B cell (primary cell): ENCODE measurements around the gene AASS. TPM values are rescaled to one million over a fixed set of nuclear protein-coding genes. Genes with fewer than 3 reads are reported as not detected.
A peak's percentile ranks its signal among the peaks of the same experiment; 100 is the strongest.

ENCODE experiments used
- ATAC-seq: fragments of 200-7000 bp; cut with Tn5 transposase; one replicate; pipeline ENCODE4 v1.10.0; 2021; ENCODE audit warnings: low read depth, mild to moderate bottlenecking, moderate number of reproducible peaks, moderate library complexity
- CTCF ChIA-PET: fragments of 350-600 bp; sonication (Branson Sonifier 250); formaldehyde crosslinking; loops from one replicate; lab custom pipeline; 2021; ENCODE audit warnings: antibody characterized with exemption, inconsistent platforms; lab: Charles Lee
- POLR2A ChIA-PET: fragments of 350-600 bp; sonication (Branson Sonifier 250); formaldehyde crosslinking; loops from one replicate; lab custom pipeline; 2021; ENCODE audit warnings: antibody characterized with exemption; lab: Charles Lee
- DNase-seq: peaks from one replicate; pipeline ENCODE4 v3.0.0; 2013
- H2AFZ ChIP-seq: 2 replicates; pipeline ENCODE4 v1.6.1; 2012; ENCODE audit warnings: mild to moderate bottlenecking, low read depth, low read length; ENCODE audit not compliant: insufficient read depth, poor library complexity, severe bottlenecking
- H3K27ac ChIP-seq, 2 donors: 1 replicate in 1 of 2; 2 replicates in 1 of 2; pipeline ENCODE4 v1.5.1; 2012 to 2013; ENCODE audit warnings: low read length in 2 of 2, mild to moderate bottlenecking in 2 of 2, moderate library complexity in 1 of 2
- H3K27me3 ChIP-seq, 4 experiments: fragments of 200-600 bp in 1 of 4; sonication (generic) in 1 of 4; replicated peaks in 1 of 4; 1 replicate in 2 of 4; 2 replicates in 2 of 4; pipeline versions ENCODE4 v1.6.1 to v1.7.0; 2013 to 2016; ENCODE audit warnings: low read length in 3 of 4, mild to moderate bottlenecking in 2 of 4, mixed read lengths in 1 of 4, moderate library complexity in 1 of 4; ENCODE audit not compliant: insufficient read depth in 4 of 4, control insufficient read depth in 3 of 4; ENCODE audit errors: control extremely low read depth in 1 of 4
- H3K36me3 ChIP-seq, 2 experiments: replicated peaks in 1 of 2; 1 replicate in 1 of 2; 2 replicates in 1 of 2; pipeline versions ENCODE4 v1.6.1 to v1.7.1; 2013; ENCODE audit warnings: low read length in 1 of 2; ENCODE audit not compliant: insufficient read depth in 2 of 2, control insufficient read depth in 1 of 2; ENCODE audit errors: control extremely low read depth in 1 of 2, extremely low read depth in 1 of 2
- H3K4me1 ChIP-seq, 2 donors: fragments of 200-600 bp in 1 of 2; sonication (generic) in 1 of 2; 1 replicate in 1 of 2; 2 replicates in 1 of 2; pipeline versions ENCODE4 v1.5.1 to v1.6.1; 2013 to 2017; ENCODE audit warnings: low read length in 2 of 2; ENCODE audit not compliant: control insufficient read depth in 2 of 2, insufficient read depth in 2 of 2
- H3K4me2 ChIP-seq: replicated peaks from 2 replicates; pipeline ENCODE3; 2012; ENCODE audit warnings: mild to moderate bottlenecking, low read depth, low read length; ENCODE audit not compliant: poor library complexity, severe bottlenecking
- H3K4me3 ChIP-seq, 5 experiments: fragments of 200-600 bp in 1 of 5; sonication (generic) in 1 of 5; 1 replicate in 3 of 5; 2 replicates in 2 of 5; pipeline versions ENCODE4 v1.5.1 to v1.7.0; 2011 to 2016; ENCODE audit warnings: low read length in 4 of 5, mild to moderate bottlenecking in 4 of 5, low read depth in 2 of 5, control low read depth in 1 of 5, moderate library complexity in 1 of 5; ENCODE audit not compliant: insufficient read depth in 1 of 5; ENCODE audit errors: control extremely low read depth in 1 of 5, extremely low read depth in 1 of 5
- H3K79me2 ChIP-seq: fragments of 200-600 bp; sonication (generic); one replicate; pipeline ENCODE4 v1.6.0; 2016; ENCODE audit warnings: low read length; ENCODE audit not compliant: control insufficient read depth, insufficient read depth
- H3K9ac ChIP-seq: fragments of 200-600 bp; sonication (generic); 2 replicates; pipeline ENCODE4 v1.6.1; 2017; ENCODE audit warnings: mild to moderate bottlenecking, low read length, moderate library complexity
- H3K9me3 ChIP-seq, 3 donors: one replicate each; pipeline versions ENCODE4 v1.6.1 to v1.7.1; 2013; ENCODE audit warnings: low read length in 2 of 3; ENCODE audit not compliant: control insufficient read depth in 2 of 3, insufficient read depth in 1 of 3; ENCODE audit errors: control extremely low read depth in 1 of 3
- H4K20me1 ChIP-seq: 2 replicates; pipeline ENCODE4 v1.6.0; 2012; ENCODE audit warnings: mild to moderate bottlenecking, low read length; ENCODE audit not compliant: insufficient read depth, control insufficient read depth, poor library complexity, severe bottlenecking
- H3K27ac Mint-ChIP-seq: one replicate; pipeline ENCODE4 v1.8.0; 2021; ENCODE audit warnings: mixed read lengths
- H3K27me3 Mint-ChIP-seq: one replicate; pipeline ENCODE4 v1.8.0; 2021; ENCODE audit warnings: mixed read lengths
- H3K4me1 Mint-ChIP-seq: one replicate; pipeline ENCODE4 v1.8.0; 2021; ENCODE audit warnings: mixed read lengths
- H3K4me3 Mint-ChIP-seq: one replicate; pipeline ENCODE4 v1.8.0; 2021; ENCODE audit warnings: mixed read lengths
- H3K9me3 Mint-ChIP-seq: one replicate; pipeline ENCODE4 v1.8.0; 2022; ENCODE audit warnings: mixed read lengths; ENCODE audit not compliant: insufficient read depth
- EZH2 ChIP-seq: IDR thresholded peaks from 2 replicates; pipeline ENCODE4 v1.6.1; 2012; ENCODE audit warnings: borderline replicate concordance, low read depth, mild to moderate bottlenecking, moderate library complexity, low read length; ENCODE audit not compliant: insufficient read depth, poor library complexity, severe bottlenecking
- WGBS: methylation state at CpG from one replicate; pipeline ENCODE4 v1.1.5; 2013; ENCODE audit warnings: missing lambda C conversion rate; ENCODE audit not compliant: insufficient coverage; 5-methylcytosine and 5-hydroxymethylcytosine counted together
- intact Hi-C: fragments of 100-400 bp; cut with micrococcal nuclease; formaldehyde crosslinking; loops from one replicate; pipeline ENCODE4 v1.10.0; 2022
- polyA minus RNA-seq: library from RNA; depleted of rRNA, polyadenylated mRNA; stranded (reverse); fragments of >200 nt; gene quantifications from 2 replicates; pipeline ENCODE4 v1.2.3, GENCODE V29; 2012
- polyA plus RNA-seq: library from polyadenylated mRNA; depleted of rRNA; stranded (reverse); fragments of >200 nt; gene quantifications from 2 replicates; pipeline ENCODE4 v1.2.3, GENCODE V29; 2012
- total RNA-seq, 2 donors: library from RNA; stranded (reverse); fragments of 120-200 nt in 1 of 2; gene quantifications; 1 replicate in 1 of 2; 2 replicates in 1 of 2; pipeline versions ENCODE4 v1.2.3 to v1.2.4, GENCODE V29; 2013 to 2022
- TF ChIP-seq, protein P1 (sequence below): fragments of 200-600 bp; IDR thresholded peaks from one replicate; pipeline ENCODE4 v1.8.0; 2022; ENCODE audit warnings: antibody characterized with exemption, mild to moderate bottlenecking

The AASS gene
- total RNA-seq (10.6 and 10.8 TPM in 2 replicates), polyA plus RNA-seq (2.1 and 4.7 TPM in 2 replicates), polyA minus RNA-seq (3.1 and 5.3 TPM in 2 replicates)
- total RNA-seq (2013): 8.6 TPM

DNA sequence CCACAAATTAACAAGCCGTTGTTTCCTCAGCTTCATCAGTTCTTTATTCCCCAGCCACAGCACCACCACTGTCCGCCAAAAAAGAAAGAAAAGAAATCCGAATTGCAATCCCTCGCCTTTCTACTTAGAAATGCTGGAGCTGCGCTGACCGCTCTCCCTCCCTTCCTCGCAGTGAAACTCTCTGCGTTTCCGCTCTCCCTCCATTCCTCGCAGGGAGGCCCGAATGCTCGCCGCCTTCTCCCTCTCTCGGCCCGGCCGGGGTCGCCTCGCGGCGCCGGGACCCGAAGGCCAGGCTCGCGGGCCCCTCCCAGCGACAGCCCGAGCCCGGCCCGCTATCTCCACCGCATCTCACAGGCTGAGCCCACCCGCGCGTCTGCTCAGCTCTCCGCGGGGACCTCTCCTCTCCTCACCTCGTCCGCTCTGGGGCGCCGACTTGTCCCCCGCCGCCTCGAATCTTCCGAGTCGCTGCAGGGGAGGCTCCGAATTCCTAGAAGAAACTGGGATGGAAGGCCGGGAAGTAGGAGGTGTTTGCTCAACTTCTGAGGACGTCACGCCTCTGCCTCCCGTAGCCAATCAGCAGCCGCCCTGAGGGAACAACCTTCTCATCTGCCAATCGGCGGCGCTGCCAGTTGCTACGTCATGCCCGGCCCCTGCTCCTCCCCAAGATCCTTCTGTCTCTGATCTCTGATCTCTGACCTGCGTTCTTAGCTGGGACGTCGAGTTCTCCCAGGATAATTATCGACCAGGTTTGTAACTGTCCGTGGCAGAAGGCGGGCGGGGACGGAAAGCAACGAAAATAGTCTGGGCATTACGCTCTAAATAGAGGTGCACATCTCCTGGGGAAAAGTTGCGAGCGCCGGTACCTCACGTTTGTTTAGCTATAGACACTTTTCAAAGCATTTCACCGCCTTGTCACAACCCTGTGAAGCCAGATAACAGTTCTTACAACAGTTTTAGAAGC, at the start of gene AASS:
AASS (minus strand) TSS at position 499 of the 961 bp plus-strand sequence. CDS start 10,523 bp downstream, outside the sequence.
- ATAC-seq (peak; percentile 95), DNase-seq (peak; percentile 90)
- peak within 1 kb of the TSS; percentile 54 to 63 for H3K27ac ChIP-seq
- peak within 1 kb of the TSS; percentile 78 to 98 (median 84) for H3K4me3 ChIP-seq
- no peaks in the 10 kb centered on the region for H3K36me3 ChIP-seq
- peak within 1 kb of the TSS; percentile 99 for H2AFZ ChIP-seq
- no peaks in the 10 kb centered on the region for H4K20me1 ChIP-seq
- no peaks in the 10 kb centered on the region for H3K9me3 ChIP-seq
- Mint-ChIP-seq H3K27me3 (peaks cover 16% of the 10 kb centered on the region), H3K4me1 (peaks cover 22% of the 10 kb centered on the region), H3K9me3 (no peaks in the 10 kb centered on the region), H3K4me3 (peak within 1 kb of the TSS; percentile 97), H3K27ac (peak within 1 kb of the TSS; percentile 82)
- H3K4me2 ChIP-seq: peak within 1 kb of the TSS; percentile 85
- no peaks in the 10 kb centered on the region for H3K27me3 ChIP-seq
- POLR2A ChIA-PET: no interaction called here
- intact Hi-C loops: loop anchor here (5.0 to 10.0 kb wide), 2 partner anchors 52 to 1411 kb away; partner anchors contain the start of gene NDUFA5
- peaks cover 5% of the 10 kb centered on the region for H3K79me2 ChIP-seq
- H3K9ac ChIP-seq: peak within 1 kb of the TSS; percentile 86
- WGBS: 1% methylated on average over 61 of the region's 69 CpGs
- peaks cover 9 to 13% of the 10 kb centered on the region in 2 donors for H3K4me1 ChIP-seq
- CTCF ChIA-PET: interaction anchor here (0.6 to 1.0 kb wide), 2 partner anchors 51 to 403 kb away, joined by 3 to 4 read pairs; no protein-coding TSS in a partner anchor
- TF ChIP-seq EZH2: no peak
- TF ChIP-seq, protein P1, sequence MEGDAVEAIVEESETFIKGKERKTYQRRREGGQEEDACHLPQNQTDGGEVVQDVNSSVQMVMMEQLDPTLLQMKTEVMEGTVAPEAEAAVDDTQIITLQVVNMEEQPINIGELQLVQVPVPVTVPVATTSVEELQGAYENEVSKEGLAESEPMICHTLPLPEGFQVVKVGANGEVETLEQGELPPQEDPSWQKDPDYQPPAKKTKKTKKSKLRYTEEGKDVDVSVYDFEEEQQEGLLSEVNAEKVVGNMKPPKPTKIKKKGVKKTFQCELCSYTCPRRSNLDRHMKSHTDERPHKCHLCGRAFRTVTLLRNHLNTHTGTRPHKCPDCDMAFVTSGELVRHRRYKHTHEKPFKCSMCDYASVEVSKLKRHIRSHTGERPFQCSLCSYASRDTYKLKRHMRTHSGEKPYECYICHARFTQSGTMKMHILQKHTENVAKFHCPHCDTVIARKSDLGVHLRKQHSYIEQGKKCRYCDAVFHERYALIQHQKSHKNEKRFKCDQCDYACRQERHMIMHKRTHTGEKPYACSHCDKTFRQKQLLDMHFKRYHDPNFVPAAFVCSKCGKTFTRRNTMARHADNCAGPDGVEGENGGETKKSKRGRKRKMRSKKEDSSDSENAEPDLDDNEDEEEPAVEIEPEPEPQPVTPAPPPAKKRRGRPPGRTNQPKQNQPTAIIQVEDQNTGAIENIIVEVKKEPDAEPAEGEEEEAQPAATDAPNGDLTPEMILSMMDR: no peak

GRCh38 chr7:122188785-122189184, 44.7 kb upstream of the AASS start:
- Histone ChIP-seq H3K4me1 (no peaks in the 10 kb centered on the region), H3K4me2 (no peak overlapping the region), H3K9ac (no peak overlapping the region), H3K79me2 (no peaks in the 10 kb centered on the region), H2AFZ (no peak overlapping the region), H3K27me3 (no peaks in the 10 kb centered on the region), H3K36me3 (no peaks in the 10 kb centered on the region), H3K9me3 (peaks cover 0 to 7% (median 3%) of the 10 kb centered on the region in 3 donors), H3K27ac (no peak overlapping the region), H3K4me3 (no peak overlapping the region), H4K20me1 (no peaks in the 10 kb centered on the region)
- POLR2A ChIA-PET: no interaction called here
- DNase-seq: no peak
- H3K9me3 Mint-ChIP-seq: peaks cover 5% of the 10 kb centered on the region
- H3K4me3 Mint-ChIP-seq: no peak overlapping the region
- CTCF ChIA-PET: no interaction called here
- H3K4me1 Mint-ChIP-seq: no peaks in the 10 kb centered on the region
- no peak for ATAC-seq
- no peaks in the 10 kb centered on the region for H3K27me3 Mint-ChIP-seq
- no peak overlapping the region for H3K27ac Mint-ChIP-seq
- intact Hi-C loops: no loop called here
- TF ChIP-seq, protein P1: no peak
- no peak for TF ChIP-seq EZH2
